Daoy (cell line): ENCODE results near the gene CALML5. TPM values are rescaled to one million over a fixed set of nuclear protein-coding genes. Genes with fewer than 3 reads are reported as not detected.

Experiments
- DNase-seq: peaks from one replicate; pipeline ENCODE4 v3.0.0-alpha.2; 2015; ENCODE audit warnings: low read depth
- total RNA-seq: library from RNA; depleted of rRNA; stranded (reverse); fragments of >200 nt; shearing (Covaris generic); gene quantifications from 2 replicates; pipeline ENCODE4 v1.2.3, GENCODE V29; 2014

Gene CALML5
- total RNA-seq, 1 experiment from 2014 or later: not detected

DNA sequence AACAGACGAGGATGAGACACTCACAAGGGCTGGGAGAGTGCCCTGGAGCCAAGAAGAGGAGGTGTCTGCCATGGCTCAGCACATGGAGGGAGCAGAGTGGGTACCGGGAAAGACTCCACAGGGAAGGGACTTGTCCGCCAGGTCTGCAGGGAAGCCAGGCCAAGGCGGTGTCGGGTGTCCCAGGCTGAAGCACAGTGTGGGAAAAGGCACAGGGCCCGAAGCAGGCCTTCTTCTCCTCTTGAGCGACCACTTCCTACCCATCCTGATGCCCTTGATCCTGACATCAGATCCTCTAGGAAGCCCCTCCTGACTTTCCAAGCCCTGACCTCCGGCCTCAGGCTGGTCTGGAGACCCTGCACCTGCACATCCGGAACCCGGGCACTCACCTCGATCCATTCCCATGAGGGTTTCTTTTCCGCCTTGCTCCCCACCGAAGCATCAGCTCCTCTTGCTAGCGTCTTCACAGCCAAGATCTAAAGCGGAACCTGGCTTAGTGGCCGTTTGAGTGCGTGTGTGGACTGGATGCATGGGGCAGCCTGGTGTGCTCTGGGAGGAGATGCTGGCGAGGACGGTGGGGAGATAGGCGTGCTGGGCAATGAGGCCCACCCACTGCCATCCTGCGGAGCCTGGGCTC is 33.8 kb upstream of the CALML5 start:
- DNase-seq: no peak

DNA sequence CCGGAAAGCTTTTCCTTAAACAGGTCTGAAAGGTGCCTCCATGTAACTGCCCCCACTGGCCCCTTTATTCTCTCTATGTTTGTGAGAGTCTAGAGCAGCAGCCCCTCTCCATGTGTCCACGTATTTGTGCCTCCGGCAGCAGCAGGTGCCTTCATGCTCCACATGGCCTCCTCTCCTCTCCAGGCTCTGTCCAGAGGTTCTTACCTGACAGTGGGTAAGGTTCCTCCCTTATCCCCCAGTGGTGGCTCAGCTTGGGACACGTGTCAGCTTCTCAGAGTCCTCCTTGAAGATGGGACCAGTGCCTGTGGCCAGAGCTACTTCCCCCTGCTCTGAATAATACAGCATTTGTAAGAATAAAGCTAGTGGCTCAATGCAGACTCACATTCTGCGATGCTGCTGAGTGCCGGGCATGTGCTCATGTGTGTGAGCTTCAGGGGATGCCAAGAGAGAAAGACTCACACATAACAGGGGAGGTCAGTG is 33.3 kb upstream of the CALML5 start:
- DNase-seq: no peak

DNA sequence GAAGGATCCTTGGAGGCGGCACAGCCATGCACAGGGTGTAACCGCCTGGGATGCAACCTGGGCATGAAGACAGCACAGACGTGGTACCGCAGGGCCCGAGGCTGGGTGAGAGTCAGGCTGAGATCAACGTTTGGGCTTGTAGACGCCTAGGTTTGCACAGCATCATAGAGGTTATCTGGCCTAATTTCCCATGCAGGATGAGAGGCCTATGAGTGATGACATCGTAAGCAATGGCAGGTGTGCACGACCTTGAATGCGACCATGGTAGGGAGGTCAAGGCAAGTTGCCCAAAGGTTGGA is 32.9 kb upstream of the CALML5 start:
- no peak for DNase-seq

DNA sequence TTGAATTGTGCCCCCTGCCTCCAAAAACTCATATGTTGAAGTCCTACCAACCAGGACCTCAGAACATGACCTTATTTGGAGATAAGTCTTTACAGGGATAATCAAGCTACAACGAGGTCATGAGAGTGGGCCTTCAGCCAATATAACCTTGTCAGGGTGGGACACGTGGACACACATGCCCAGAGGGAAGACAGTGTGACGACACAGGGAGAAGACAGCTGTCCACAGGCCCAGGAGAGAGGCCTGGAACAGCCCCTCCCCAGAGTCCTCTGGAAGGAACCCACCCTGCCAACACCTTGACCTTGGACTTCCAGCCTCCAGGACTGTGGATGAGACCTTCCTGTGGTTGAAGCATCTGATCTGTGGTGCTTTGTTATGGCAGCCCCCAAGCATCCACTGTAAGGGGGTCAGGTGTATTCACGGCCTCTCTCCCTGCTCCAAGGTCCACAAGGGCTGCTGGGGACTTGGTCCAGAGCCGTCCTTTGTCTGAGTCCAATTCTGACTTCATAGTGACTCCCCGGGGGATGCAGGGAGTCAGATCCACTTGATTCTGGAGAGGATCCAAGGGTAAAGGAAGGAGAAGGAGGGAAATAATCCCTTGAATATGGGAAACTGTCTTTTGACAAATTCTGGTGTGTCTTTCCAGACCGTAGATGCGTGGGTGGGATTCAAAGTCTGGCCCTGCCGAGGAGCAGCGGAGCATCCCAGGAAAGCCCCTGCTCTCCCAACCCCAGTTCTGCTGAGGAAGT is 32.4 kb upstream of the CALML5 start:
- no peak for DNase-seq

DNA sequence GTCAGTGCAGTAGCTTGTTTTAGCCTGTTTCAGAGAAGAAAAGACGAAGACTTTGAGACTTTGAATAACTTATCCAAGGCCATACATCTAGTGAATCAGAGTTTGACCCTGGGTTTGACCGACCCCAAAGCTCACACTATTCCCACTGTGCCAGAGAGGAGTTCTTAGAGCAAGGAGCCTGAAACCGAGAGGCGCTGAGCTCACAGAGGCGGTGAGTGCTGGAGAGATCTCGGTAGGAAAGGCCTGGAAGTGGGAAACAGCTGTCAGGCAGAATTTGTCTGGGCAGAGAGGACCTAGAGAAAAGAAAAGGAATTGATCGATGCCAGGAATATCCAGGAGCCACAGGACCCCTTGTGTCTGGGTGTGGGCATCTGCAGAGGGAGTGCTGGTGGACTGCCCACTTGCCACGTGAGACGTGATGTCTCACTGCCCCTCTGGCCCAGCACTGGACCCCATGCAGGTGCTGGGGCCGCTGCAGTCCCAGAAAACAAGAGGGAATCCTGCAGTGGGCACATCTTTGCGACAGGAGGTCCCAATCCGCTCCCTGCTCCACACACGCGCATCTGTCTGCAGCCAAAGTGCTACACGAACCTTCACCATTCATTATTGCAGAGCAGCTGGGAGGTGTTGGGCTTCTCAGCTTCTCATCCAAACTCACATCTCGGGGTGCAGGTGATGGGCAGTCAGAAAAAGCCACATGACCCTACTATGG is 31.6 kb upstream of the CALML5 start:
- no peak for DNase-seq

DNA sequence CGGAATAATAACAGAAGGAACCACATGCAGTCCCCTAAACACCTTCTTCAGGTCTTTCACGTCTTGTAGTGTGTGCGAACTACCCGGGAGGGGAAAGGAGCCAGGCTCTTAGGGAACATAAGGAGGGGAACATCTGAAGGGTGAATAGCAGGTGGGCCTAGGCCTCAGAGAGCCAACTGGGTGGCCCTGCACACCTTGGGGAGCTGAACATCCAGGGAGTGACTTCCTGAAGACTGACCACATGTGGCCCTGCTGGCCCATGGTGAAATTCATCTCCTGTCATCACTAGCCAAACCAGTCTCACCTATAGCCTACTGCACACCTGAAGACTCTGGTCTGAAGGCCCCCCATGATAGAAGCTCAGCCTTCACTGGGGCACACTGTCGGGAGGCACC is 31.0 kb upstream of the CALML5 start:
- no peak for DNase-seq

DNA sequence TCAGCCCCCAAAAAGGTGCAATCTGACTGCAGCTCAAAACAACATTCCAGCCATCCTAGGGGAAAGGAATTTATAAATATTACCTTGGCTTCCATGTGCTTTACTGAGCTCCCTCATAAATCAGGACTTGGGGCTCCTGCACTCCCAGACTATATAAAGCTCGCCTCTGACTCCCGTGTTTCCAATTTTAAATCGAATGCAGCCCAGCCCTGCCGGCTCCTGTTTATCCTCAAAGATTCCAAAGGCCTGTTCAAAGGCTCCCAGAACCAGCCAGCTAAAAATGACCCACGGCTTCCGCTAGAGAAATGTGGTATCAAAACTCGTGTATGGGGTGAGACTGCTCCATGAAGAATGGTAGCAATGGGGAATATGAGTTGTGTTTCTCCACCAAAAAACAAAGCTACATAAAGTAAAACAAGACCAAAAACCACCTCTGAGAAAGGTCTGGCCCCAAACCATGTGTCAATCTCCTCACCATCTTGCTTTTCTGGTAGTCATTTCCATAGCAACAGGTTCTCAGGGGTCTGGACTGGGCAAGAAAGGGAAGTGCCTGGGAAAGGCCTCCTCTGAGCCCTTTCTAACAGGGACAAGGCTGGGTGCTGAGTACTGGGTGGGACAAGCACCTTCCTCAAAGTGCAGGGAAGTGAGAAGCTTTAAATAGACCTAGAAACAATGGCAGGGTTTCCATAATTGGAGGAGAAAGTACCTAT is 30.5 kb upstream of the CALML5 start:
- DNase-seq: no peak

DNA sequence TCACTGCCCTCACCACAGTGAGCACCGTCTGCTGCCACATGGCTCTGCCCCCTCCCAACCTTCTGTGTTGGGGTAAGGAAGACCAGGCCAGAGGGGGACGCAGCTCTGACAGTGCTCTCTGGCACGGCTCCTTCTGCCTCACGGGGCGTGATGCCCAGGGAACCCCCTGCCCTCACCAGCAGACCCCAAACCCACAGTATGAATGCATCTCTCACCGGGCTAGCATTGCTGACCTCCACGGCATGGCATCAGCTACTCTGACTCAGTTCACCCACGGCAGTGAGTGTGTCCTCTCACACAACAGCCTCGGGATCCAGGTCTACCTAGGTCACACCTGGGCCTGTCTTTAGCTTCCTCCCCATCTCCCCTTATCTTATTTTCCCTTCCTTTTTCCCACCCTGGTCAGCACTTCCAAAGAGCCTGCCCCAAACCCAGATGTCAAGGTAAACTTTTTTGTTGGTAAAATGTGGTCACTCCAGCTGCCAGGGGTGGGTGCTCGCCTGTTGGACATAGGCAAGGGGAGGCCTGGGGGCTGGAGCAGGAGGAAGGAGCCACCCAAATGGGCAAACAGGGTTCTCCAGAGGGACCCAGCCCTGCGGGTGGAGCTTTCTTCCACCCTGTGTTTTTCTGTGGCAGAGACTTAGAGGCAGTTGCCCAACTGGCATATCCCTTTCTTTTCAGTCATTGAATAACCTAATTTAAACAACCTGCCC is 29.8 kb upstream of the CALML5 start:
- no peak for DNase-seq

DNA sequence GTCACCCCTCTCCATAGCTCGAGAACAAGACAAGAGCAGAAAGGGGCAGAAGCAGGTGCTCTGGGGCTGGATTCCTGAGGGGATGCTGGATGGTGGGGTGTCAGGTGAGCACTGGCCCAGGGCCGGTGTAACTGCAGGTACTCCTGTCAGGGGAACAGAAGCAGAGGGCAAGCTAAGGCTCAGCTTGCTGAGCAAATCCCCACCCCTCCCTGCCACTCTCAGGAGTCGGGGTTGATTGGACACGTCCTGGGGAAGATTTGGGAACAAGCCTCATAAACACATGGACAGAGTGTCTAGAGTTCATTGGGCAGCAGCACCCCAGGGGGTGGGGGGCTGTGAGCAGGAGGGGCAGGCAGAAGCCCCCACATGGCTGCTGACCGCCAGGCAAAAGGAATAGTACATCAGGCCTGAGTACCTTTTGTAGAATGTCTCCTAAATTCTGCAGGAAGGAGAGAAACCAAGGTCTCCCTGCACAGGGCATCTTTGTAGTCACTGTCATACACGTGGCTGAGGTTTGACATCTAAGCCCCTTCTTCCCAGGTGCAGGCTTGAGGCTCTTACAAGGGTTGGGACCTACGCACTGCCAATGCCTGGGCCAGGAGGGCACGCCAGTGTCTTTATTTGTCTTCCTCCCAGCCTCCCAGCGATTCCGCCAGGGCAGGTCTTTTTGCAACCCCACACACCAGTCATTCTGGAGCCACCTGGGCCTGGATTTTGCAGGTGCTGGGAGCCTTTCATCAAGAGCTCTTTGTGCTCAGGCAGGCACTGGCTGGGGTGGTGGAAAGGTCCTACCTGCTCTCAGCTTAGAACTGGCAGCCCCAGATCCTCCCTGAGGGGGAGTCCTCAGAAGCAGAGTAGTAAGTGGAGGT is 28.2 kb upstream of the CALML5 start:
- no peak for DNase-seq

DNA sequence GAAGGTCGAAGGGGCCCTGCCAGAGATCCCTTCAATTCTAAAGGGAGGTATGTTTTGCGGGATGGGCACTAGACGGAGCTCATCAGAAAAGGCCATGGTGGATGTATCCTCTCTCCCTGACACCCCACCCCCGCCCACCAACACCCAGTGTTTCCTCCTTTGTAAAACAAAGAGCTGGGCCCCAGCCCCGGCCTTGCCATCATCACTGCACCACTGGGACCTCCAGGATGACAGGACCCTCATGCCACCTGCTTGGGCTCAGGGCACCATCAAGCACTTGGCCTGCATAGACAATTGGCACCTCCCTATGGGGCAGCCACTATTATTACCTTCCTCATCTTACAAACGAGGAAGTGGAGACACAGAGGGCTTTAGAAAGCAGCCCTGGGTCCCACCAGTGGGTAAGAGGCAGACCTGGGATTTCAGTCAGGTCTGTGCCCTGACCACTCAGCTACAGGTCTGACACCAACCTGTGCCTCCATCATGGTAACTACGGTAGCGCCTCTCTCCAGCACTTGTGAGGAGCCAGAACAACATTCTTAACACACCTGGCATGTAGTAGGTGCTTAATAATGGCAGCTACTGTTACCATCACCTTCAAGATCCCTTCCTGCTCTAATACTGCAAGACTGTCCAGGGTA is 27.4 kb upstream of the CALML5 start:
- no peak for DNase-seq

DNA sequence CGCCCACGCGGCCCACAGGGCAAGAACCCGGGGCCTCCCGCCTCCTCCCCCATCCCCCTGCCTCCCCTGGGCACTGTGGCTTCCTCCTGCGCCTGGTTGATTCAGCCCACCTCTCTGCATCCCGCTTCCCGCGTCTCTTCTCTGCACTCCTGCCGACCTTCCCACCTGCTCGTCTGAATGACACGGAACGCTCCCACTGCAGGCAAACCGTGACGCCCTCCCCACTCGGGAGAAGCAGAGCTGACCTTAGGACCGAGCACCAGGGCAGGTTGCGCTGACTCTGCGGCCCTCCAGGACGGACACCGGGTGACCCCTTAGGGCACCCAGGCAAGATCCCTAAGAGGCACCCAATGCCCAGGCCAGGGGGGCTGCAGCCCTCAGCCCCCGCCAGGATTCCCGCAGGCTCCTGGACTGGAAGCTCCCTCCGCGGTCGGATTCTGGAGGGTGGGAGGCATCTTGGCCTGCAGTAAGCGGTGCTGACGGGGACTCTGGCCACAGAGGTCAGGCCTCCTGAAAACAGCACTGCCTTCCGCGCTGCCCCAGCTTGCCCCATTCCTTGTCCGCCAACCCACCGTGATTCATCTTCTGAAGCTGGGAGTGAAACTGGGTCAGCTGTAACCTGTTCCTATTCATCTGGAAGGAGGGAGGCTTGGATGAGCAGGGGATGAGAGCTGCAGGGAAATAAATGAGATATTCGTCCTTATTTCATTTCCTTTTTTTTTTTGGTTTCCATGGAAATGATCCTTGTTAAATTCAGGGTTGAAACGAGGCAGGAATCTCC is 26.4 kb upstream of the CALML5 start:
- DNase-seq: no peak

DNA sequence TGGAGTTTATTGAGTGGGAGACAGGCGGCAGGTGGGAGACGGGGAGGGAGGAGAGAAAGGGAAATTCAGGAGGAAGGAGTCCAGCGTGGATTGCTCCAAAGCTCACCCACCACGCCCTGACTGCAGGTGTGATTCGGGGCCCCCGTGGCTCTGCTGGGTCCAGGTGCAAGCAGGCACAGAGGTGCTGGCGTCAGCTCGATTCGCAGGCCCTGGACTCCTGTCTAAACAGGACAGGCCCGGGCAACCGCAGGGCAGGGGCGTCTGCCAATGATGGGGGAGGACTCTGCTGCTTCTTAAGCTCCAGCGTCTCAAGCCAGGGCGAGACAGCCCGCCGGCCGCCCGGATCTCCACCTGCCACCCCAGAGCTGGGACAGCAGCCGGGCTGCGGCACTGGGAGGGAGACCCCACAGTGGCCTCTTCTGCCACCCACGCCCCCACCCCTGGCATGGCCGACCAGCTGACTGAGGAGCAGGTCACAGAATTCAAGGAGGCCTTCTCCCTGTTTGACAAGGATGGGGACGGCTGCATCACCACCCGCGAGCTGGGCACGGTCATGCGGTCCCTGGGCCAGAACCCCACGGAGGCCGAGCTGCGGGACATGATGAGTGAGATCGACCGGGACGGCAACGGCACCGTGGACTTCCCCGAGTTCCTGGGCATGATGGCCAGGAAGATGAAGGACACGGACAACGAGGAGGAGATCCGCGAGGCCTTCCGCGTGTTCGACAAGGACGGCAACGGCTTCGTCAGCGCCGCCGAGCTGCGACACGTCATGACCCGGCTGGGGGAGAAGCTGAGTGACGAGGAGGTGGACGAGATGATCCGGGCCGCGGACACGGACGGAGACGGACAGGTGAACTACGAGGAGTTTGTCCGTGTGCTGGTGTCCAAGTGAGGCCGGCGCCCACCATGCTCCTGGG is 25.5 kb upstream of the CALML5 start, which contains the start of gene CALML3:
Gene CALML3, plus strand, starts transcription at position 321 of the 920 bp plus-strand sequence. Its CDS starts 125 bp downstream, at position 446.
- no peak for DNase-seq

DNA sequence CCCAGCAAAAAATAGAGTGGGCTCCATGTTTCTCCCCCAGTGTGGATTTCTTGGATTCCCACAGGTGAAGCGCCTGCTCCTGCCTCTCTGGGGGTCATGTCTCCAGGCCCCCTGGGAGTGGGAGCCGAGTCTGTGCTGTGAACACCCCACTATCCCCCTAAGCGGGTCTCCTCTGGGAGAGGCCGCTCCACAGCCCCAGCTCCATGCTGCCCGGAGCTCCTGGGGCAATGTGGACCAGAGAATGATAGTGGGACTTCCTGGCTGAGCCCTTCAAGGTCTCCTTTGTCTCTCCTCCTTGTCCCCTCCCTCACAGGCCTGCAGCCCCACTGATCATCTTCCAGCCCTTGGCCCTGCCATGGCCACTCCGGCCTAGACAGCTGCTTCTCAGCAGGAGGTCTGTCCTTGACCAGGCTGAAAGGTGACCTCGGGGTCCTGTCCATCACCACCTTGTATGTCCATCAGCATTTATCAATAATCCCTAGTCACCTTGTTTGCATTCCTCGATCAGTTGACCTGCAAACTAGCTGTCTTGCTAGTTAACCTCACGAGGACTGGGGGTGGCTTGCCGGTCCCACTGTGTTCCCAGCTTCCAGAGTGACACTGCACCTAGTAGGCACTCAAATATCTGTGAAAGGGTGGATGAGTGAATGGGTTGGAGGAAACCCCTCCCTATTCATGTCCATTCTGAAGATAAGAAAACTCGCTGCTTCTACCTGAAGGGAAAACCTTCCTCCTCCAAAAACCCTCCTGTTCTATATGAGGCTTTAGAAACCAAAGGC is 24.6 kb upstream of the CALML5 start:
- no peak for DNase-seq

DNA sequence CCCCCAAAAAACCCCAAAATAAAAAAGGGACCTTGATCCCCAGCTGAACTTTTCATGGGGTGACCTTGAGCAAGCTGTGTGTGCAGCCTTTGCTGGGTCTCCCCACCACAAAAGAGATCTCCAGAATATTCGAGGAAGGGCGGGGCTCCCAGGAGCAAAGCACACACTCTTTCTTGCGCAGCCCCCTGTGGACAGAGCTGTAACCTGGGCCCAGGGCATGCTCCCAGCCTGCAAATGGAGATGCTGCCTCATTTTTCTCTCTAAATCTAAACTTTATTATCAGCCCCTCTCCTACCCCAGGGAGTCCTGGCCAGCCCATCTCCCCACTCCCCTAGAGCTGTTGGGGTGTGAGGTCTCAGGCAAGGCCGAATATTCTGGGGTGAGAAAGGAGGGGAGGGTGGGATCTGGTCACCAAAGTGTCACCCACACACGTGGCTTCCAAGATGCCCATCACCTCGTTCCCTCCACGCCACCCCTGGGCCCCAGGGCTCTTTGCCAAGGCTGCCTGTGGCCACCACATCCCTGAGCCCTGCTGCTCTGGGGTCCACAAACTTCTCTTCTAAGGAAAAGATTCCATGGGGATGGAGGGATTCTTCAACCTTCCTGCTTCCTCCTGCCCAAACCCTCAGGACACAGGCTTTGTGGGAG is 23.7 kb upstream of the CALML5 start:
- no peak for DNase-seq

DNA sequence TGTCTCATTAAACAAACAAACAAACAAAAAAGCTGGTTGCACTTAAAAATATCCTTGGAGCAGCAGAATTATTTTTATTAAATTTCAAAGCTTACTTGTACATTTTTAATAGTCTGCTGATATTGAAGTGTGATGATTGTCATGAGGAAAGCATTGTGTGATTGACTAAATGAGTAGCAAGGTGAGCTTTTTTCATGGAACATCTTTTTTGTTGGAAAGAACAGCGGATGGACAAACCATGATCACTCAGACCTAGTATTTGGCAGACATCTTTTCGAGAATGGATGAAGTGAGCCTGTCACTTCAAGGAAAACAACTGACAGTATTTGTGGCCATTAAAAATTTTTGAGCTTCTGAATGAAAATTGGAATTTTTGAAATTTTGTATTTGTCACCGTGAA is 19.7 kb upstream of the CALML5 start:
- DNase-seq: no peak

DNA sequence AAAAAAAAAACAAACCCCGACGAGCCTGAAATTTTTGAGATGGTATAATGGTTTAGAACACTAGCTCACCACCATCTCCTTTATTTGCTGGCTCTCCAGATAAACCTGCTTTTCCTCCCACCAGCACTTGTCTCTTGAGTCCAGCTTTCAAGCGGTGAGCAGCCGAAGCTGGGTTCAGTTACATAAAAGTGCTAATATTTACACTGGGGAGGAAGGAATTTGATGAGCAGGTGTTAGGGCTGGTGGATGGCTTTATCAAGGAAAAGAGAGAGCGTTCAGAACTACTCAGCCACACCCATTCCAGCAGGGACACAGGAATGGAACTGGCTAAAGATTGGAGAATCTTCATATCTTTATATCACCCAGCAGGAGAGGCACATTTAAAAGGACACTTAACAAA is 18.8 kb upstream of the CALML5 start:
- no peak for DNase-seq

DNA sequence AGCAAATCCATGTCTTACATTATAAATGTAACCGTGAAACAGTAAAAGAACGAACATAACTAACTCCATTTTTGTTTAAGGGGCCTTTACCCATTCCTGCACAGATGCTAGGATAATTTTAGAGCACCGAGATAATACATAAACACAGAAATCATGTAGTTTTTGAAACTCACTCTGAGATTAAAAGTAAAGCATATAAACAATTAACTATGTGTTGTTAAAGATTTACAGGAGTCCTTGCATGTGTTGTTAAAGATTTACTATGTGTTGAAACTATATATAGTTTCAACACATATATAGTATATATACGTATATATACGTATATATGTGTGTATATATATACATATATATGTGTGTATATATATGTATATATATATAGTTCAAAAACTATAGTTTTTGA is 18.2 kb upstream of the CALML5 start:
- no peak for DNase-seq
